CD4-positive, alpha-beta T cell treated with Interleukin-21 for 1 hour (primary cell): Measurements from ENCODE around the gene DEFB127.
A peak's percentile ranks its signal among the peaks of the same experiment; 100 is the strongest.
"Not testable (repeated sequence)": the region's sequence is repeated elsewhere in the genome, so short reads cannot be mapped to it uniquely, and the experiment has no call there.

Experiments used
- DNase-seq: peaks from one replicate; pipeline ENCODE4 v3.0.0-alpha.2; 2020

DEFB127 gene, protein sequence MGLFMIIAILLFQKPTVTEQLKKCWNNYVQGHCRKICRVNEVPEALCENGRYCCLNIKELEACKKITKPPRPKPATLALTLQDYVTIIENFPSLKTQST

DNA sequence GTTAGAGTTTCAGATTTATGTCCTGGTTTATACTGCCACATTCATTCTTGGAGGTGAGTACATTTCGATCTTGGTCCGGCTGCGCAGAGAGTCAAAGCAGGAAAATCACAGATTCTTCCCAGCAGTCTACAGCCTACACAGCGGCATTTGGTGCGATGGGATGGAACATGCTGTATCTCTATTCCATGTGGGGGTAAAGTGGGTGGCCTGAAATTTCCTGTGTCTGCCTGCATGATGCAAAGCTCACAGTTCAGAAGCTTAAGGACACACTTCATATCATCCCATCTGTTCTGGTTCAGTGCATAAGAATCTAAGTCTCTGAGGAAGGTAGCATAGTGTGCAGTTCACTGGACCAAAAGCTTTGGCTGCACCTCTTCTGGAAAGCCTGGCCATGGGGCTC, at the start of gene DEFB127:
Gene DEFB127 (plus strand): TSS at position 301 of the 400 bp plus-strand sequence. CDS start 91 bp downstream, at position 392.
- DNase-seq, result no peak

DNA sequence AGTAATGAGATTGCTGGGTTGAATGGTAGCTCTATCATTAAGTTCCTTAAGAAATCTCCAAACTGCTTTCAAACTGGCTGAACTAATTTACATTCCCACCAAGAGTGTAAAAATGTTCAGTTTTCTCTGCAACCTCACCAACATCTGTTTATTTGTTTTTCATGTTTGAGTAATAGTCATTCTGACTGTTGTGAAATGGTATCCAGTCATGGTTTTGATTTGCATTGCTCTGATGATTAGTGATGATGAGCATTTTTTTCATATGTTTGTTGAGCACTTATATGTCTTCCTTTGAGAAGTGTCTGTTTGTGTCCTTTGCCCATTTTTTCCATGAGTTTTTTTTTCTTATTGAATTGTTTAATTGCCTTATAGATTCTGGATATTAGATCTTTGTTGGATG, 44.9 kb upstream of the DEFB127 start:
- no peak for DNase-seq

DNA sequence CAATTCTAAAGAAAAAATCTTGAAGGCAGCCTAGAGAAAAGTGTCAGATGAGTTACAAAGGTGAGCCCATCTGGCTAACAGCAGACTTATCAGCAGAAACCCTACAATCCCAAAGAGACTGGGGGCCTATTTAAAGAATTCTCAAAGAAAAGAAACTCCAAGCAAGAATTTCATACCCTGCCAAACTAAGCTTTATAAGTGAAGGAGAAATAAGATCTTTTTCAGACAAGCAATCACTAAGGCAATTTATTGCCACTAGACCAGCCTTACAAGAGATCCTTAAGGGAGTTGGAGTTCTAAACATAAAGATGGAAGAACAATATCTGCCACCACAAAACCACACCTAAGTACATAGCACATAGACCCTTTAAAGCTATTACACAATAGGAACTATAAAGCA, 39.7 kb upstream of the DEFB127 start:
- DNase-seq, result no peak

DNA sequence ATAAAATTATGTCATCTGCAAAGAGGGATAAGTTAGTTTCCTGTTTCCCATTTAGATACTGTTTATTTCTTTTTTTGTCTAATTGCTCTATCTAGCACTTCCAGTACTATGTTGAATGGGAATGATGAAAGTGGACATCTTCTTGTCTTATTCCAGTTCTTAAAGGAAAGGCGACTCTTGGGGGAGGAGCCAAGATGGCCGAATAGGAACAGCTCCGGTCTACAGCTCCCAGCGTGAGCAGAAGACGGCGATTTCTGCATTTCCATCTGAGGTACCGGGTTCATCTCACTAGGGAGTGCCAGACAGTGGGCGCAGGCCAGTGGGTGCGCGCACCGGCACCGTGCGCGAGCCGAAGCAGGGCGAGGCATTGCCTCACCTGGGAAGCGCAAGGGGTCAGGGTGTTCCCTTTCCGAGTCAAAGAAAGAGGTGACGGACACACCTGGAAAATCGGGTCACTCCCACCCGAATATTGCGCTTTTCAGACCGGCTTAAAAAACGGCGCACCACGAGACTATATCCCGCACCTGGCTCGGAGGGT, 27.4 kb upstream of the DEFB127 start:
- DNase-seq, result not testable (repeated sequence)

DNA sequence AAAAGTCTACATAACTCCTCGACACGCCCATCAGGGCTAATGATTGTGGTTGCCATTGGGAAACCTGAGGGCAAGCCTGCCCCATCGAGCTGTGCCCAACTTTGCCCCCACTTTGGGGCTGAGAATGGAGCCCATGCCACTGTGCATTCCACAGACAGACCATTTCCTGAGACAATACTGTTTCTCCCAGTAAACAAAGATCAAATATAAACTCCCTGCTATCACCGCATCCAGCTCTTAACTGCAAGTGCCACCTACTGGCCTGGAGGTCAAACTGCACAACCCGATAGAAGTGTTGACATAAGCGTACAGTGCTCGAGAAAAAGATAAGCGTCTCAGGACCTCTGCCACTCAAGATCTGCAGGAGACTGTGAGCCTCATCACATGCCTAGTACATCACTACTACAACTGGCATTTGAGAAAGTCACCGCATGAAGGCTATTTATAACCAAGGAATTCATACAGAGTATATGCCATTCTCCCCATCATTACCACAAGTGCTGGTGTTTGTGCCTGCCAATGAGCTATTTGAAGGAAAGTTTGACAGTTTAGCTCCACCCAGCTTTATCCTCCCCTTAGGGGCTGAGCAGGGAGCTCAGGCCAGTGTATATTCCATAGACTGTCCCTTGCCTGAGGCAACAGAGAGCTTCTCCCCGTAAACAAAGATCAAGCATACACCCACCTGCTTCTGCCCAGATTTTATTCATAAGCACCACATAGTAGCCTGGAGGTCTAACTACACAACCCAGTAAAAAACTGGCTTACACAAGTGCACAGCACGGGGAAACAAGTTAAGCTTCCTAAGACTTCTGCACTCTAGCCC, 19.4 kb upstream of the DEFB127 start:
- peak; percentile 0 for DNase-seq

DNA sequence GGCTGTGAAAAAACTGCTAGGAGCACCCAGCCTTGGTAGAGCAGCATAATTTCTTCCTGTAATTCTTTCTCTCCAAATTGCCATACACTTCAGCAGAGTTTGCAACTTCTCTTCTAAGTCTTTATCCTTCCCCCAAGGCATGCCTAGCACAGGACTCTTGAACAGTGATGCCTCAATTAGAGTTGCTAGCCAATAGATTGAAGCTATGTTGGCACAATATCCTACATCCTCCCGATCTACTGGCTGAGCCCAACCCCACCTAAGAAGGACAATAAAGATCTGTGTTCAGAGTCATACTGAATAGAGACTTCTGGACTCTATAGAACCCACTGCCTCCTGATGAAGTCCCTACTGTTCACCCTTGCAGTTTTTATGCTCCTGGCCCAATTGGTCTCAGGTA, 15.0 kb upstream of the DEFB127 start, which contains the start of gene DEFB126:
Gene DEFB126 (plus strand): TSS at position 301 of the 400 bp plus-strand sequence. CDS start 39 bp downstream, at position 340.
- no peak for DNase-seq

DNA sequence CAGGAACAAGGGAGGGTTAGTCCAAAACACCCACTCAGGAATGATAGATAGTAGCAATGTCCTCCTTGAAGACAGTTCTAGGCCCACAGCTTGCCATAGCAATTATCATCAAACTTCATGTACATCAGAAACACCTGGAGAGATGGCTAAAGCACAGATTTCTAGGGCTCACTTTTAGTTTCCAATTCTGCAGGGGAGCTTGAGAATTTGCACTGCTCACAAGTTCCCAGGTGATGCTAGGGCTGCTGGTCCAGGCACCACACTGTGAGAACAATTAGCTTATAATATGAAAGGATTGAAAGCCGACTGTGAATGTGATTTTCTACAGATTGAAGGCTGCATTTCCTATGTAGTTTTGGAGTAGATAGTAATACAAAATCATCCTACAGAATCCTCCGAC, 11.4 kb upstream of the DEFB127 start:
- DNase-seq, result no peak

DNA sequence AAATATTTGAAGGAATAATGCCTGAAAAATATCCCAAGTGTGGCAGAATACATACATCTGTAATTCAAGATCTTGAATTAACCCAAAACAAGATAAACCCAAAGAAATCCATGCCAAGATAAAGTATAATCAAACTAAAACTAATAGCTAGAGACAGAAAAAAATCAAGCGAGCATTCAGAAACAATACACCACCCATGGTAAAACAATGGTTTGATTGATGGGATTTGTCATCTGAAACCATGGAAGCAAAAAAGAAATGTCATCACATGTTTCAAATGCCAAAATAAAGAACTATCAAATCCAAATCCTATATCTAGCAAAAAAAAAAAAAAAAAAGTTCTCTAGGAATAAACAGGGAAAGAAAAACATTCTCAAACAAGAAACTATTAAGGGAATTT, 5.1 kb upstream of the DEFB127 start:
- DNase-seq, result no peak

DNA sequence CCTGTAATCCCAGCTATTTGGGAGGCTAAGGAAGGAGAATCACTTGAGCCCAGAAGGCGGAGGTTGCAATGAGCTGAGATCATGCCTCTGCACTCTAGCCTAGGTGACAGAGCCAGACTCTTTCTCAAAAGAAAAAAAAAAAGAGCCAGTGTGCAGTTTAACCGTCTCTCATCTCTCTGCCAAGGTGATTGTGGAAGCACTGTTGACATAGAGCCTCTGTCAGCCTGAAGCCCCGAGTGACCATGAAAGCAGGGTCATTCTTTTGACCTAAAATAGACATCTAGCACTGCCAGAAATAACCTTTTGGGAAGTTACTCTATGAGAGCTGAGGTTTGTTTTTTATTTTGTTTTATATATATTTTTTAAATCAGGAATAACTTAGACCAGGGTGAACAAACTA, 7.4 kb downstream of the DEFB127 start:
- DNase-seq, result no peak

DNA sequence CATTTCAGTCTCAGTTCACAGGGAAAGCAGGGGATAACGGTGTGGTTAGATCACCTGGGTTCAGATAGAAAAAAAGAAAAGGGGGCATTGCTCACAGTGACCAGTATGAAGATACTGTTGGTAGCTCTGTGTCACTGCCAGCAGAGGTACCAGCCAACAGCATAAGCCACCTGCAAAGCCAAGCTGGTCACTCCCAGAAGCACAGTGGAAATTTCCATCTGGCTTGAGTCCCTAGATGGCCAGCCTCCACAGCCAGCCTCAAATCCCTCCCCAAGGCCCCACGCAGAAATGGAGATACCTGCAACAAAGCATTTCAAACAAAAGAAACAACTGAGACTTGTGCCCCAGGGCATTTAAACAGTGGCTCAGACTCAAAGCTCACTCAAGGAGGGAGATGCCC, 11.6 kb downstream of the DEFB127 start:
- DNase-seq, result no peak

DNA sequence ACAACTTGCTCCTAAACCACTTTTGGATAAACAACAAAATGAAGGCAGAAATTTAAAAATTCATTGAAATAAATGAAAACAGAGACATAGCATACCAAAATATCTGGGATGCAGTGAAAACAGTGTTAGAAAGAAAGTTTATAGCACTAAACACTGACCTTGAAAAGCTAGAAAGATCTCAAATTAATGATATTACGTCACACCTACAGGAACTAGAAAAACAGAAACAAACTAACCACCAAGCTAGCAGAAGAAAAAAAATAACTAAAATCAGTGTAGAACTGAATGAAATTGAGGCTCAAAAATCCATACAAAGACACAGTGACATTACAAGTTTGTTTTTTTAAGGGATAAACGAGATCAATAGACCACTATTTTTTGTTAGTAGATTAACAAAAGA, 27.0 kb downstream of the DEFB127 start:
- no peak for DNase-seq

DNA sequence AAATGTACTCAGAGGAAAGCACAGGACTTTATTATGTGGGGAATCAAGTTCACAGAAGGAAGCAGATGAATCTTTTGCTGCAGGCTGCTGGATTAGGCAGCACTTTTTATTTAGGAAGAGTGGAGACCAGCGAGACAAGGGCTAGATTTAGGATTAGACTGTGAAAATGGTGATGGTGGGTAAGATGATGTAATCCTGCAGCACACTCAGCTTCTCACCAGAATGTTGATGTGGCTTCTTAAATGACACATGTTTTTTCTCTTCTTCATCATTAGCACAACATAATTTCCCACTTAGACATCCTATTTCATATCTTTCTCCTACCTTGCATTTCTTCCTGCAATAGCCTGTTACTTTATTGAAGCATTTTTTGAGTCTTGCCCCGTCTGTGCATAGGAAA, 30.5 kb downstream of the DEFB127 start:
- no peak for DNase-seq

DNA sequence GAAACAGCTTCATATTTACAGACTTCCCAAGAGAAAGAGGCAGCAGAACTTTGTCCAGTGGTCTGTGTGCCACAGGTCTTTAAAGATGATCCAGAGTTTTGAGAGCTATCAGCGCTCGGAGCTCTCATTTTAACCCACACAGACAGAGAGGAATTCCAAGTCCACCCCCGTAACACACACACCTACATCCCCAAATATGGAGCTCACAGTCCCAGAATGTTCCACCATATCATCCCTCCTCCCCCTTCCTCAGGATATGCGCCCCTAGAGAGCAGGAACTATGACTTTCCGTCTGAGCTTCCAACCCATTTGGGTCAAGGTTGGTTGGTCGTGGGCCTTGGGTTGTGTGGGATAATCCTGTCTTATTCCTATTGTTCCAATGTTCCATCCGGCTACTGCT, 32.4 kb downstream of the DEFB127 start, which contains the start of gene DEFB128:
Gene DEFB128 (minus strand): TSS at position 101 of the 400 bp plus-strand sequence. CDS start 88 bp downstream, at position 13.
- no peak for DNase-seq

DNA sequence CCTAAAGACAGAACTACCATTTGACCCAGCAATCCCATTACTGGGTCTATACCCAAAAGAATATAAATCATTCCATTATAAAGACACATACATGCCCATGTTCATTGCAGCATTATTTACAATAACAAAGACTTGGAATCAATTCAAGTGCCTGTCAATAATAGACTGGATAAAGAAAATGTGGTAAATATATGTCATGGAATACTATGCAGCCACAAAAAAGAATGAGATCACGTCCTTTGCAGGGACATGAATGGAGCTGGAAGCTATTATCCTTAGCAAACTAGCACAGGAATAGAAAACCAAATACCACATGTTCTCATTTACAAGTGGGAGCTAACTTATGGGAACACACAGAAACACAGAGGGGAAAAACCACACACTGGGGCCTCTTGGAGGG, 41.0 kb downstream of the DEFB127 start:
- no peak for DNase-seq

DNA sequence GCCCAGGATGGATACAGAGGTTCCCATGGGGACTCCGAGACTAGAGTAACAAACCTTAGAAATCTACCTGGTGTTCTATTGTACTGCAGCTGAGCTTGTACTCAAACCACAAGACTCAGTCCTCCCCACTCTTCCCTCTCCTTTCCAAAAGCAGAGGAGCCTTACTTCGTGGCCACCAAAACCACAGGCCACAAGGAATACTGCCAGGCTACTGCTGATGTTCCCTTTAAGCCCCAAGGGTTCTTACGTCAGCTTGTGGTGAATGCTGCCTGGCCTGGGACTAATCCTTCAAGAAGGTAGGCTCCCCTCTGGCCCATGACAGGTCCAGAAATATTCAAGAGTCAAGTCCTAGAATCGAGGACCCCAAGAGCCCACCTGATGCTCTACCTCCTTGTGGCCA, 42.7 kb downstream of the DEFB127 start:
- DNase-seq, result no peak

DNA sequence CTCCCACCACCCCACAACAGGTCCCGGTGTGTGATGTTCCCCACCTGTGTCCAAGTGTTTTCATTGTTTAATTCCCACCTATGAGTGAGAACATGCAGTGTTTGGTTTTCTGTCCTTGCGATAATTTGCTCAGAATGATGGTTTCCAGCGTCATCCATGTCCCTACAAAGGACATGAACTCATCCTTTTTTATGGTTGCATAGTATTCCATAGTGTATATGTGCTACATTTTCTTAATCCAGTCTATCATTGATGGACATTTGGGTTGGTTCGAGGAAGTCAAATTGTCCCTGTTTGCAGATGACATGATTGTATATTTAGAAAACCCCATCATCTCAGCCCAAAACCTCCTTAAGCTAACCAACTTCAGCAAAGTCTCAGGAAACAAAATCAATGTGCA, 46.4 kb downstream of the DEFB127 start:
- DNase-seq, result not testable (repeated sequence)
